SJCRH30 (cell line): Measurements from ENCODE around the gene ADAMTS3. TPM values are rescaled to one million over a fixed set of nuclear protein-coding genes. Genes with fewer than 3 reads are reported as not detected.
A peak's percentile ranks its signal among the peaks of the same experiment; 100 is the strongest.

Source experiments
- DNase-seq, 2 experiments: peaks; one replicate each; pipeline ENCODE4 v3.0.0-alpha.2; 2015 to 2020
- H3K27ac ChIP-seq: fragments of 250-450 bp; sonication (Bioruptor Pico); 2 replicates; pipeline ENCODE4 v1.5.1; 2020; ENCODE audit warnings: mild to moderate bottlenecking, moderate library complexity
- H3K27me3 ChIP-seq: fragments of 250-450 bp; sonication (Bioruptor Pico); 2 replicates; pipeline ENCODE4 v1.5.1; 2020; ENCODE audit warnings: mild to moderate bottlenecking, moderate library complexity
- H3K36me3 ChIP-seq: fragments of 250-450 bp; sonication (Bioruptor Pico); 2 replicates; pipeline ENCODE4 v1.5.1; 2020; ENCODE audit warnings: mild to moderate bottlenecking, moderate library complexity
- H3K4me1 ChIP-seq: fragments of 250-450 bp; sonication (Bioruptor Pico); 2 replicates; pipeline ENCODE4 v1.5.1; 2020; ENCODE audit warnings: mild to moderate bottlenecking, moderate library complexity
- H3K4me3 ChIP-seq: fragments of 250-450 bp; sonication (Bioruptor Pico); 2 replicates; pipeline ENCODE4 v1.5.1; 2020; ENCODE audit warnings: mild to moderate bottlenecking, moderate library complexity
- H3K9me3 ChIP-seq: fragments of 250-450 bp; sonication (Bioruptor Pico); replicated peaks from 2 replicates; pipeline ENCODE4 v1.5.1; 2020; ENCODE audit warnings: mild to moderate bottlenecking, moderate library complexity
- total RNA-seq: library from RNA; depleted of rRNA; stranded (reverse); fragments of >200 nt; shearing (Covaris generic); gene quantifications from 2 replicates; pipeline ENCODE4 v1.2.3, GENCODE V29; 2014

ADAMTS3 gene
- total RNA-seq, 1 experiment from 2014 or later: 8.2 TPM

- Histone ChIP-seq H3K27me3 (no peaks in the 10 kb centered on the region), H3K36me3 (no peaks in the 10 kb centered on the region; the same call in 1 of the 2 replicates), H3K4me3 (no peak overlapping the region), H3K9me3 (no peaks in the 10 kb centered on the region), H3K27ac (no peak overlapping the region), H3K4me1 (peaks cover 8% of the 10 kb centered on the region)
- DNase-seq: no peak
These were observed 41.9 kb downstream of the ADAMTS3 start for GRCh38 chr4:72527038-72527646.

GRCh38 chr4:72525938-72526337 is 43.1 kb downstream of the ADAMTS3 start:
- peak; percentile 74 for DNase-seq
- no peaks in the 10 kb centered on the region; the same call in 1 of the 2 replicates for H3K36me3 ChIP-seq

GRCh38 chr4:72522440-72522839 is 46.6 kb downstream of the ADAMTS3 start:
- H3K9me3 ChIP-seq: no peaks in the 10 kb centered on the region
- H3K36me3 ChIP-seq: no peaks in the 10 kb centered on the region; the same call in 1 of the 2 replicates
- peaks cover 8% of the 10 kb centered on the region for H3K4me1 ChIP-seq
- no peak overlapping the region for H3K27ac ChIP-seq
- H3K27me3 ChIP-seq: no peaks in the 10 kb centered on the region
- H3K4me3 ChIP-seq: no peak overlapping the region
- no peak for DNase-seq

More at GRCh38 chr4:72525938-72526337, 43.1 kb downstream of the ADAMTS3 start:
- Histone ChIP-seq H3K4me3 (no peak overlapping the region), H3K27me3 (no peaks in the 10 kb centered on the region), H3K27ac (no peak overlapping the region), H3K9me3 (no peaks in the 10 kb centered on the region), H3K4me1 (peaks cover 8% of the 10 kb centered on the region)

GRCh38 chr4:72513227-72513626 is 55.8 kb downstream of the ADAMTS3 start:
- Histone ChIP-seq H3K27ac (no peak overlapping the region), H3K9me3 (no peaks in the 10 kb centered on the region), H3K4me3 (no peak overlapping the region), H3K36me3 (no peaks in the 10 kb centered on the region), H3K27me3 (no peaks in the 10 kb centered on the region), H3K4me1 (no peaks in the 10 kb centered on the region)
- DNase-seq: no peak

- no peak overlapping the region for H3K4me3 ChIP-seq
- H3K27me3 ChIP-seq: no peaks in the 10 kb centered on the region
- H3K4me1 ChIP-seq: no peaks in the 10 kb centered on the region
- no peak for DNase-seq
- H3K36me3 ChIP-seq: no peaks in the 10 kb centered on the region
- H3K27ac ChIP-seq: no peak overlapping the region
- no peaks in the 10 kb centered on the region for H3K9me3 ChIP-seq
These were observed 61.1 kb downstream of the ADAMTS3 start for GRCh38 chr4:72507860-72508419.

- DNase-seq: no peak
- Histone ChIP-seq H3K4me3 (no peak overlapping the region), H3K27ac (no peak overlapping the region), H3K9me3 (no peaks in the 10 kb centered on the region), H3K27me3 (no peaks in the 10 kb centered on the region), H3K36me3 (no peaks in the 10 kb centered on the region), H3K4me1 (no peaks in the 10 kb centered on the region)
These were observed 61.9 kb downstream of the ADAMTS3 start for GRCh38 chr4:72507167-72507566.

- peak; percentile 61 to 81 for DNase-seq
- peaks cover 1% of the 10 kb centered on the region; the same call in 1 of the 2 replicates for H3K9me3 ChIP-seq
These were observed 63.7 kb downstream of the ADAMTS3 start for GRCh38 chr4:72505314-72505744.

GRCh38 chr4:72500214-72500613 is 68.8 kb downstream of the ADAMTS3 start:
- H3K4me3 ChIP-seq: no peak overlapping the region
- H3K27ac ChIP-seq: no peak overlapping the region
- no peaks in the 10 kb centered on the region for H3K27me3 ChIP-seq
- DNase-seq: no peak
- H3K36me3 ChIP-seq: no peaks in the 10 kb centered on the region
- H3K4me1 ChIP-seq: no peaks in the 10 kb centered on the region
- H3K9me3 ChIP-seq: peaks cover 4% of the 10 kb centered on the region; the same call in 1 of the 2 replicates

More at GRCh38 chr4:72505314-72505744, 63.7 kb downstream of the ADAMTS3 start:
- no peak overlapping the region for H3K4me3 ChIP-seq
- no peaks in the 10 kb centered on the region for H3K4me1 ChIP-seq
- H3K27ac ChIP-seq: no peak overlapping the region
- no peaks in the 10 kb centered on the region for H3K27me3 ChIP-seq
- H3K36me3 ChIP-seq: no peaks in the 10 kb centered on the region

- no peaks in the 10 kb centered on the region for H3K36me3 ChIP-seq
- no peak overlapping the region for H3K4me3 ChIP-seq
- H3K4me1 ChIP-seq: no peaks in the 10 kb centered on the region
- H3K9me3 ChIP-seq: peaks cover 7% of the 10 kb centered on the region; the same call in 1 of the 2 replicates
- DNase-seq: no peak
- no peak overlapping the region for H3K27ac ChIP-seq
- H3K27me3 ChIP-seq: no peaks in the 10 kb centered on the region
These were observed 72.9 kb downstream of the ADAMTS3 start for GRCh38 chr4:72496119-72496518.

- DNase-seq: no peak
- H3K9me3 ChIP-seq: peaks cover 3% of the 10 kb centered on the region; the same call in 1 of the 2 replicates
- H3K27me3 ChIP-seq: no peaks in the 10 kb centered on the region
- H3K36me3 ChIP-seq: no peaks in the 10 kb centered on the region
- H3K4me1 ChIP-seq: peaks cover 7% of the 10 kb centered on the region
- no peak overlapping the region for H3K27ac ChIP-seq
- H3K4me3 ChIP-seq: no peak overlapping the region
These were observed 74.9 kb downstream of the ADAMTS3 start for GRCh38 chr4:72494156-72494555.

- H3K27ac ChIP-seq: no peak overlapping the region
- H3K9me3 ChIP-seq: 0 out of 2 replicates have a peak, but pooled peaks cover 3% of the 10 kb centered on the region
- no peak for DNase-seq
- no peaks in the 10 kb centered on the region for H3K27me3 ChIP-seq
- no peak overlapping the region for H3K4me3 ChIP-seq
- peaks cover 7% of the 10 kb centered on the region for H3K4me1 ChIP-seq
- H3K36me3 ChIP-seq: no peaks in the 10 kb centered on the region
These were observed 79.8 kb downstream of the ADAMTS3 start for GRCh38 chr4:72489267-72489666.

GRCh38 chr4:72486991-72487390 is 82.0 kb downstream of the ADAMTS3 start:
- Histone ChIP-seq H3K4me1 (peaks cover 7% of the 10 kb centered on the region), H3K36me3 (no peaks in the 10 kb centered on the region), H3K4me3 (no peak overlapping the region), H3K9me3 (no peaks in the 10 kb centered on the region), H3K27ac (no peak overlapping the region), H3K27me3 (no peaks in the 10 kb centered on the region)
- no peak for DNase-seq

- DNase-seq: no peak
- Histone ChIP-seq H3K27me3 (no peaks in the 10 kb centered on the region), H3K9me3 (no peaks in the 10 kb centered on the region), H3K4me1 (no peaks in the 10 kb centered on the region; the same call in 1 of the 2 replicates), H3K27ac (no peak overlapping the region), H3K4me3 (no peak overlapping the region), H3K36me3 (no peaks in the 10 kb centered on the region)
These were observed 84.0 kb downstream of the ADAMTS3 start for GRCh38 chr4:72484981-72485380.

GRCh38 chr4:72473434-72473900 is 95.6 kb downstream of the ADAMTS3 start:
- Histone ChIP-seq H3K4me3 (no peak overlapping the region), H3K27me3 (no peaks in the 10 kb centered on the region)
- DNase-seq: no peak

GRCh38 chr4:72471816-72472215 is 97.2 kb downstream of the ADAMTS3 start:
- H3K9me3 ChIP-seq: no peaks in the 10 kb centered on the region
- no peaks in the 10 kb centered on the region for H3K4me1 ChIP-seq
- no peak for DNase-seq
- no peak overlapping the region for H3K27ac ChIP-seq
- no peak overlapping the region for H3K4me3 ChIP-seq
- no peaks in the 10 kb centered on the region for H3K27me3 ChIP-seq
- no peaks in the 10 kb centered on the region for H3K36me3 ChIP-seq

More at GRCh38 chr4:72473434-72473900, 95.6 kb downstream of the ADAMTS3 start:
- H3K9me3 ChIP-seq: no peaks in the 10 kb centered on the region
- H3K36me3 ChIP-seq: no peaks in the 10 kb centered on the region
- no peaks in the 10 kb centered on the region for H3K4me1 ChIP-seq
- no peak overlapping the region for H3K27ac ChIP-seq
